ENCODE results near the gene ZNF518A. TPM values are rescaled to one million over a fixed set of nuclear protein-coding genes. Genes with fewer than 3 reads are reported as not detected.
"Not testable (repeated sequence)": the region's sequence is repeated elsewhere in the genome, so short reads cannot be mapped to it uniquely, and the experiment has no call there.

The ZNF518A gene
- total RNA-seq, 2 donors from 2014 or later: 26.6 to 34.7 TPM

DNA sequence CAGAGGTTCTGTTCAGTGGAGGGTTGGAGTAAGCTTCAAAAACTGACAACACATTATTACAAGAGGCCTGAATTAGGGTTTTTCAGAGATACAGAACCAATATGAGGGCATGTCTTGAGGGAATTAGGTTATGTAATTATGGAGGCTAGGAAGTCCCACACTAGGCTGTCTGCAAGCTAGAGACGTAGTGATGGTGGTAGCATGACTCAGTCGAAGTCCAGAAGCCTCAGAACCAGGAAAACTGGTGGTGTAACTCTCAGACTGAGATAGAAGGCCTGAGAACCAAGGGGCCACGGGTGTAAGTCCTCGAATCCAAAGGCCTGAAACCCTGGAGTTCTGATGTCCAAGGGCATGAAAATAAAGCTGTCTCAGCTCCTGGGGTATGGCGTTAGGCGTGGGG is 35.6 kb downstream of the ZNF518A start:
- no peaks in the 10 kb centered on the region for H3K27me3 Mint-ChIP-seq (ENCODE audit: low read depth)
- peaks cover 5 to 16% of the 10 kb centered on the region in 2 donors for H3K9me3 Mint-ChIP-seq
- no peak for ATAC-seq (replicated peaks in 1 of 2)
- no peaks in the 10 kb centered on the region for H3K4me1 Mint-ChIP-seq (ENCODE audit: low read depth)
- H3K4me3 Mint-ChIP-seq: no peak overlapping the region
- H3K27ac Mint-ChIP-seq: no peak overlapping the region
- DNase-seq: no peak
- H3K36me3 Mint-ChIP-seq (ENCODE audit: insufficient read depth in 2 of 2): peaks cover 12 to 21% of the 10 kb centered on the region in 2 donors

DNA sequence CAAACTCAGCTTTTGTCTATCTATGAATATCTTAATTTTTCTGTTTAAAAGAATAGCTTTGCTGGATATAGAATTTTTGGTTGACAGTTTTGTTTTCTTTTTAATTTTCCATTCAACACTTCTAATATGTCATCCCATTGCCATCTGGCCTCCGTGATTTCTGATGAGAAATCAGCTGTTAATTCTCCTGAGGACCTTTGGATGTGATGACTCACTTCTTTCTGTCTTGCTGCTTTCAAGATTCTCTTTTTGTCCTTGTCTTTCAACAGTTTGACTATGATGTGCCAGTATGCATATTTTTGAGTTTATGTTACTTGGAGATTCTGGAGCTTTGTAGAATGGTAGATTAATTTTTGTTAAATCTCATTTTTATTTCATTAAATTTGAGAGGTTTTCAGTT is 38.4 kb downstream of the ZNF518A start:
- Mint-ChIP-seq H3K27me3 (ENCODE audit: low read depth) (no peaks in the 10 kb centered on the region), H3K4me3 (no peak overlapping the region), H3K4me1 (ENCODE audit: low read depth) (no peaks in the 10 kb centered on the region), H3K36me3 (ENCODE audit: insufficient read depth in 2 of 2) (peaks cover 15 to 21% of the 10 kb centered on the region in 2 donors), H3K27ac (no peak overlapping the region), H3K9me3 (peaks cover 6 to 20% of the 10 kb centered on the region in 2 donors)
- DNase-seq (no peak), ATAC-seq (replicated peaks in 1 of 2) (no peak)

- peaks cover 6 to 23% of the 10 kb centered on the region in 2 donors for H3K9me3 Mint-ChIP-seq
- no peak overlapping the region for H3K4me3 Mint-ChIP-seq
- no peak for DNase-seq
- no peak for ATAC-seq (replicated peaks in 1 of 2)
- H3K27ac Mint-ChIP-seq: no peak overlapping the region
- no peaks in the 10 kb centered on the region for H3K4me1 Mint-ChIP-seq (ENCODE audit: low read depth)
- no peaks in the 10 kb centered on the region for H3K27me3 Mint-ChIP-seq (ENCODE audit: low read depth)
- H3K36me3 Mint-ChIP-seq (ENCODE audit: insufficient read depth in 2 of 2): peaks cover 17 to 21% of the 10 kb centered on the region in 2 donors
These were observed 40.1 kb downstream of the ZNF518A start for GRCh38 chr10:96170230-96170629.

GRCh38 chr10:96172666-96173065 is 42.6 kb downstream of the ZNF518A start:
- peaks cover 5% of the 10 kb centered on the region for H3K27me3 Mint-ChIP-seq (ENCODE audit: low read depth)
- H3K27ac Mint-ChIP-seq: no peak overlapping the region
- no peak overlapping the region for H3K4me3 Mint-ChIP-seq
- no peak for DNase-seq
- peaks cover 9 to 17% of the 10 kb centered on the region in 2 donors for H3K9me3 Mint-ChIP-seq
- H3K4me1 Mint-ChIP-seq (ENCODE audit: low read depth): no peaks in the 10 kb centered on the region
- no peak for ATAC-seq (replicated peaks in 1 of 2)
- H3K36me3 Mint-ChIP-seq (ENCODE audit: insufficient read depth in 2 of 2): peaks cover 10 to 12% of the 10 kb centered on the region in 2 donors

DNA sequence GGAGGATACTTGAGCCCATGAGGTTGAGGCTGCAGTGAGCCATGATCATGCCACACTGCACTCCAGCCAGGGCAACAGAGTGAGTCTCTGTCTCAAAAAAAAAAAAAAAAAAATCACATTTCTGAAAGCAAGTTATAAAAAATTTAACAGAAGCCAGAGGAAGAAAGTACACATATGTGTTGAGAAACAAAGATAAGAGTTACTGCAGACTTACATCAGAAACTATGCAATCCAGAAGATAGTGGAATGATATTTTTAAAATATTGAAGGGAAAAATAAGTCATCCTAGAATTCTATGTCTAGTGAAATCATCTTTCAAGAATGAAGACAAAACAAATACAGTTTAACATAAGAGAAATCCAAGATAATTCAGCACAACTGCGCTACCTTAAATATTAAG is 46.9 kb downstream of the ZNF518A start:
- H3K36me3 Mint-ChIP-seq (ENCODE audit: insufficient read depth in 2 of 2): peaks cover 3 to 7% of the 10 kb centered on the region in 2 donors

GRCh38 chr10:96188421-96188820 is 58.3 kb downstream of the ZNF518A start:
- no peak for DNase-seq
- Mint-ChIP-seq H3K9me3 (peaks cover 7% of the 10 kb centered on the region in 2 donors), H3K27me3 (ENCODE audit: low read depth) (peaks cover 21% of the 10 kb centered on the region), H3K4me1 (ENCODE audit: low read depth) (no peaks in the 10 kb centered on the region), H3K36me3 (ENCODE audit: insufficient read depth in 2 of 2) (peaks cover 0 to 3% of the 10 kb centered on the region in 2 donors), H3K27ac (no peak overlapping the region), H3K4me3 (no peak overlapping the region)
- no peak for ATAC-seq (replicated peaks in 1 of 2)

More for the DNA sequence above, 46.9 kb downstream of the ZNF518A start:
- Mint-ChIP-seq H3K27me3 (ENCODE audit: low read depth) (peaks cover 7% of the 10 kb centered on the region), H3K9me3 (peaks cover 6 to 11% of the 10 kb centered on the region in 2 donors), H3K4me3 (no peak overlapping the region), H3K4me1 (ENCODE audit: low read depth) (no peaks in the 10 kb centered on the region), H3K27ac (no peak overlapping the region)
- ATAC-seq (replicated peaks in 1 of 2) (no peak), DNase-seq (no peak)

DNA sequence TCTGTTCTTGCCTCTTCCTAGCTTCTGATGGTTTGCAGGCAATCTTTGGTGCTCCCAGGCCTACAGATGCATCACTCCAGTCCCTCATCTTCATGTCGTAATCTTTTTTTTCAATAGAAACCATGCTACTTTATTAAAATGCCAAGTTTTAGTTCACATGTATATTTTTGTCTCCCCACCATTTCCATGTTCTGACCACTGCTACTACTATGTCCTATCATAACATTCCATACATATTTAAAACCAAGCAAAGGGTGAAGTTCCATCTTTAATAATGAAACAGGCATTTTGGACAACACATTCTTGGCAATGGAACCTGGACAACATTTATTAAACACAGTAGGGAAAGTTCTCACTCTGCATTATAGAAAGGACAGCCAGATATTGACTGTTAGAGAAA is 58.8 kb downstream of the ZNF518A start:
- no peak overlapping the region for H3K27ac Mint-ChIP-seq

DNA sequence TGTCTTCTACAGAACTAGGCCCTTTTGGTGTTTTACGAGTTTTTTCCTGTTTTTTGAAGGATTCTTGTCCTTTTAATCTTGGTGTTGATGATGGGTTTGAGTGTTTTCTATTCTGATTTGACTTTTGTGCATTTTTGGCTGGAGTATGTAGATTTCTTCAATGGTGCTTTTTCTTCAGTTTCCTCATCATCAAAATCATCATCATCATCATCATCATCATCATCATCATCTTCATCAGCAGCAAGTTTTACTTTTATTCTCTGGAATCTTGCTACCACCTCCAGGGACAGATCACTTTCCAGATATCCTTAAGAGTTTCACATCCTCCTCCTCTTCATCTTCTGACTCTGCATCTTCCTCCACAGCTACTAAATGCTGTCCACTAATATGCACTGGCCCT is 59.4 kb downstream of the ZNF518A start:
- not testable (repeated sequence) for H3K27ac Mint-ChIP-seq; H3K4me3 Mint-ChIP-seq; H3K36me3 Mint-ChIP-seq (ENCODE audit: insufficient read depth in 2 of 2); ATAC-seq (replicated peaks in 1 of 2); H3K4me1 Mint-ChIP-seq (ENCODE audit: low read depth); H3K9me3 Mint-ChIP-seq; DNase-seq
- H3K27me3 Mint-ChIP-seq (ENCODE audit: low read depth): peaks cover 16% of the 10 kb centered on the region

More for the DNA sequence above, 58.8 kb downstream of the ZNF518A start:
- Mint-ChIP-seq H3K4me1 (ENCODE audit: low read depth) (no peaks in the 10 kb centered on the region), H3K36me3 (ENCODE audit: insufficient read depth in 2 of 2) (no peaks in the 10 kb centered on the region), H3K9me3 (peaks cover 5 to 6% of the 10 kb centered on the region in 2 donors), H3K4me3 (no peak overlapping the region), H3K27me3 (ENCODE audit: low read depth) (peaks cover 20% of the 10 kb centered on the region)
- DNase-seq: no peak
- ATAC-seq (replicated peaks in 1 of 2): no peak

- DNase-seq: no peak
- ATAC-seq (replicated peaks in 1 of 2): no peak
- Mint-ChIP-seq H3K36me3 (ENCODE audit: insufficient read depth in 2 of 2) (no peaks in the 10 kb centered on the region), H3K4me3 (no peak overlapping the region), H3K9me3 (no peaks in the 10 kb centered on the region), H3K27ac (no peak overlapping the region), H3K4me1 (ENCODE audit: low read depth) (no peaks in the 10 kb centered on the region), H3K27me3 (ENCODE audit: low read depth) (no peaks in the 10 kb centered on the region)
These were observed 71.4 kb downstream of the ZNF518A start for GRCh38 chr10:96201525-96201924.

DNA sequence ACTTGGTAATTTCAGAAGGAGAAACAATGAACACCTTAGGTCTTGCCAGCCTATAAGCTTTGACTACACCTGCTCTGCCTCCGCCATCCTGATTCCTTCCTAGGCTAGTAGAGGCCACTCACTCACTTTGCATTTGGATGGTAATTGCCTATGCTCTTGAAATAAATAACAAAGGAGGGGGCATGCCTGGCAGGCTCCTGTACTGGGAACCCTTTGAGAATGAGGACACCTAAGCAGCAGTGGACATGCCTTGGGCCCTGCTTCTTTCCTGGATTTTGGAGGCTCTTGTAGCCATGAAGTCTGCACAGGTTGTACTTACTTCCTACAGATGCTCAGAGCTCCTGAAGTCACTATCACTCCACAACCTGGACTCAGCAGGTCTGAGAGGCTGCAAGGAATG is 75.5 kb downstream of the ZNF518A start:
- H3K9me3 Mint-ChIP-seq: no peaks in the 10 kb centered on the region
- ATAC-seq (replicated peaks in 1 of 2): no peak
- peaks cover 6% of the 10 kb centered on the region for H3K27me3 Mint-ChIP-seq (ENCODE audit: low read depth)
- no peak overlapping the region for H3K27ac Mint-ChIP-seq
- no peaks in the 10 kb centered on the region for H3K36me3 Mint-ChIP-seq (ENCODE audit: insufficient read depth in 2 of 2)
- no peak overlapping the region for H3K4me3 Mint-ChIP-seq
- DNase-seq: no peak
- H3K4me1 Mint-ChIP-seq (ENCODE audit: low read depth): no peaks in the 10 kb centered on the region

- no peaks in the 10 kb centered on the region for H3K9me3 Mint-ChIP-seq
- H3K36me3 Mint-ChIP-seq (ENCODE audit: insufficient read depth in 2 of 2): no peaks in the 10 kb centered on the region
- DNase-seq (no peak), ATAC-seq (replicated peaks in 1 of 2) (no peak)
- no peaks in the 10 kb centered on the region for H3K4me1 Mint-ChIP-seq (ENCODE audit: low read depth)
- no peak overlapping the region for H3K27ac Mint-ChIP-seq
- peaks cover 6% of the 10 kb centered on the region for H3K27me3 Mint-ChIP-seq (ENCODE audit: low read depth)
- no peak overlapping the region for H3K4me3 Mint-ChIP-seq
These were observed 78.2 kb downstream of the ZNF518A start for GRCh38 chr10:96208271-96208670.

GRCh38 chr10:96208946-96209345 is 78.8 kb downstream of the ZNF518A start:
- peaks cover 3% of the 10 kb centered on the region for H3K4me1 Mint-ChIP-seq (ENCODE audit: low read depth)
- no peaks in the 10 kb centered on the region for H3K9me3 Mint-ChIP-seq
- no peak overlapping the region for H3K27ac Mint-ChIP-seq
- H3K27me3 Mint-ChIP-seq (ENCODE audit: low read depth): peaks cover 6% of the 10 kb centered on the region
- H3K4me3 Mint-ChIP-seq: no peak overlapping the region
- H3K36me3 Mint-ChIP-seq (ENCODE audit: insufficient read depth in 2 of 2): no peaks in the 10 kb centered on the region
- no peak for ATAC-seq (replicated peaks in 1 of 2)
- DNase-seq: no peak

DNA sequence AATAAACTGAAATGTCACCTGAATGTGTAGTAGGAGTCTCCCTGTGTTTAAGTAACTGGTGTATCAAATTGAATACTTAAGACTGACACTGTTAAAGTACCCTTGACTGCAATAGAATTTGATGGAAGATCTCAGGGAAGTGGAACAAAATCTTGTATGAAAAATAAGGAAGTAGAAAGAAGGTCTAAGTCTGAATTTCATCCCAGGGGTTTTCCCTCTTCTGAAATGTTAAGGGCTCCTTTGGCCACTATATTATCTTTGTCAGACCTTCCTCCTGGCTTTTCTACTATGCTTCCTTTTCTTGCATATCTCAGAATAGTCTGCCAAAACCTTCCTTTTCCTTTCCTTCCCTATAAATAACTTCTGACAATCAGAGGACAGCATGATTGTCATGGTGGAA is 81.7 kb downstream of the ZNF518A start:
- no peaks in the 10 kb centered on the region for H3K9me3 Mint-ChIP-seq
- no peak overlapping the region for H3K4me3 Mint-ChIP-seq
- peaks cover 6% of the 10 kb centered on the region for H3K27me3 Mint-ChIP-seq (ENCODE audit: low read depth)
- ATAC-seq (replicated peaks in 1 of 2) (no peak), DNase-seq (no peak)
- H3K27ac Mint-ChIP-seq: no peak overlapping the region
- H3K36me3 Mint-ChIP-seq (ENCODE audit: insufficient read depth in 2 of 2): no peaks in the 10 kb centered on the region
- peaks cover 4% of the 10 kb centered on the region for H3K4me1 Mint-ChIP-seq (ENCODE audit: low read depth)

DNA sequence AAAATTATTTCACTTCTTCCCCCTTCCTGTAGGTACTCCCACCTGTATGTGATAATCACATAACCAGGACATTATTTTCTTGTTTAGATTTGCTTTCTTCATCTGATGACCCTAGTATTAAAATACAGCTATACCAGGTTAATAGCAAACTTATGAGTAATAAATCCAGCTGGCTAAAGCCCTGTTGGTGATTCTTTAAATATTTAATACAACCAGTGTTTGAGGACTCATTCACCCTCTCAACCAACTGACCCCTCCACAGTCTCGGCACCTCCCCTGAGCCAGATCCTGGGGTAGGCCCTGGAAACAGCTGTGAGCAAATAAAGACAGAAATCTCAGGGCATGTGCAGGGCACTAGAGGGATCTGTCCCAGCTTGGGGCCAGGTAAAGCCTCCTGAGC is 82.8 kb downstream of the ZNF518A start:
- Mint-ChIP-seq H3K36me3 (ENCODE audit: insufficient read depth in 2 of 2) (no peaks in the 10 kb centered on the region), H3K4me1 (ENCODE audit: low read depth) (peaks cover 4% of the 10 kb centered on the region), H3K9me3 (no peaks in the 10 kb centered on the region), H3K27ac (no peak overlapping the region), H3K27me3 (ENCODE audit: low read depth) (peaks cover under 1% of the 10 kb centered on the region), H3K4me3 (no peak overlapping the region)
- no peak for ATAC-seq (replicated peaks in 1 of 2)
- no peak for DNase-seq

Measured in activated T-cell treated with anti-CD3 and anti-CD28 coated beads, Interleukin-2, amount 50 U/mL, for 72 hours (primary cell).